Measurements from ENCODE around the gene GRB10.

DNA sequence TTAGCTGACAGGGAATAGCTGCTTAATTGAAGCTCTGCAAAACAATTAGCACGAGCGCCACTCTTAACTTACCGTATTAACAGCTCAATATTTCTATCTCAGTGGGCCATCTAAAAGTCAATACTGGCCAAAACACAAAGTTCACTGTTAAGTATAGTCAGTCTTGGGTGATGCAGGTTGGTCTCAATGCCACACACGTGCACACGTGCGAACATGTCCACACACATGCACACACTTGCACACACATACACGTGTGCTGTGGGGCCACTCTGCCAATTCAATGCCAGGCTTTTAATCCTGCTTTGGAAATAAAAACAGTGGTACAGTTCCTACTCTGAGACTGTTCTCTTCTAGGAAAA, 105.1 kb downstream of the GRB10 start:
- TF ChIP-seq, protein P1, sequence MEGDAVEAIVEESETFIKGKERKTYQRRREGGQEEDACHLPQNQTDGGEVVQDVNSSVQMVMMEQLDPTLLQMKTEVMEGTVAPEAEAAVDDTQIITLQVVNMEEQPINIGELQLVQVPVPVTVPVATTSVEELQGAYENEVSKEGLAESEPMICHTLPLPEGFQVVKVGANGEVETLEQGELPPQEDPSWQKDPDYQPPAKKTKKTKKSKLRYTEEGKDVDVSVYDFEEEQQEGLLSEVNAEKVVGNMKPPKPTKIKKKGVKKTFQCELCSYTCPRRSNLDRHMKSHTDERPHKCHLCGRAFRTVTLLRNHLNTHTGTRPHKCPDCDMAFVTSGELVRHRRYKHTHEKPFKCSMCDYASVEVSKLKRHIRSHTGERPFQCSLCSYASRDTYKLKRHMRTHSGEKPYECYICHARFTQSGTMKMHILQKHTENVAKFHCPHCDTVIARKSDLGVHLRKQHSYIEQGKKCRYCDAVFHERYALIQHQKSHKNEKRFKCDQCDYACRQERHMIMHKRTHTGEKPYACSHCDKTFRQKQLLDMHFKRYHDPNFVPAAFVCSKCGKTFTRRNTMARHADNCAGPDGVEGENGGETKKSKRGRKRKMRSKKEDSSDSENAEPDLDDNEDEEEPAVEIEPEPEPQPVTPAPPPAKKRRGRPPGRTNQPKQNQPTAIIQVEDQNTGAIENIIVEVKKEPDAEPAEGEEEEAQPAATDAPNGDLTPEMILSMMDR (IDR thresholded peaks at IDR 0.05; ENCODE audit: low read depth, low read length) = no peak
- no peak for TF ChIP-seq EZH2phosphoT487 (IDR thresholded peaks at IDR 0.05; ENCODE audit: low read depth)
